ENCODE data around the gene SC5D. TPM values are rescaled to one million over a fixed set of nuclear protein-coding genes. Genes with fewer than 3 reads are reported as not detected.

SC5D gene
- total RNA-seq, 4 donors from 2014 or later: 12.9 to 31.5 (median 20.3) TPM

DNA sequence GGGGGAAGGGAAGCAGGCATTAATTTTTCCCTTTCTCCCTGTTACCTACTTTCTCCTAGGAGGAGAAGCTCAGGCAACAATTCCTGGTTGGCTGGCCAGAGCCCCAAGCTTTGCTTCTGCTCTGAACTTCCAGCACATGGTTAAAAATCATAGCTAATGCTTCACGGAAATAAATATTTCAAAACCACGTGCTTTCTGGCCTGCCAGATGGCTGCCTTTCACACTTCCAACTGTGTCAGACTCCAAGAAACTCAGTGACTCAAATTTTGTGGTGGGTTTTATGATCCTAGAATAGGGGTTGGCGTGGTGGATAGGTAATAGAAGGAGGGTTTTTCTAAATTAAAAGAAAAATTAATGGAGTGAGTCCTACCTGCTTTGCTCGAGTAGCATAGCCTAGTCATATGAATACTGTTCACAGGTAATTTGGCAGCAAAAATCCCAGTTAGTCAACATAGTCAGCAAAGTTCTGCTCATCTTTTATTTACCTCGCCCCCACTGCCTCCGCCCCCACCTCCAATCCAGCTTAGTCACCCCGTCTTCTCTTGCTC, 58.6 kb downstream of the SC5D start:
- DNase-seq: no peak
- no peaks in the 10 kb centered on the region for H3K36me3 ChIP-seq
- H3K9me3 ChIP-seq: no peaks in the 10 kb centered on the region
- H3K4me3 ChIP-seq: no peak overlapping the region
- peaks cover 0 to 7% (median 2%) of the 10 kb centered on the region in 4 donors for H3K4me1 ChIP-seq
- no peaks in the 10 kb centered on the region for H3K27me3 ChIP-seq
- intact Hi-C loops (cut with DNase I; ENCODE audit: low total_unique reads) (no loop called here), in situ Hi-C loops (cut with MboI; ENCODE audit: low pct_ligation_motif_present in 1 of 4, low pct_unique_long_range_greater_than_20kb in 1 of 4, low sequenced_read_pairs in 3 of 4) (no loop called here)
- 72 to 86% methylated on average over 5 to 7 of the region's 7 CpGs for WGBS, 2 donors (ENCODE audit: low coverage in 1 of 2)
- no peak overlapping the region for H3K27ac ChIP-seq
- TF ChIP-seq EP300 (IDR thresholded peaks at IDR 0.05; ENCODE audit: low read depth): no peak
- no peak for TF ChIP-seq POLR2A (IDR thresholded peaks at IDR 0.05)
- TF ChIP-seq, protein P1, sequence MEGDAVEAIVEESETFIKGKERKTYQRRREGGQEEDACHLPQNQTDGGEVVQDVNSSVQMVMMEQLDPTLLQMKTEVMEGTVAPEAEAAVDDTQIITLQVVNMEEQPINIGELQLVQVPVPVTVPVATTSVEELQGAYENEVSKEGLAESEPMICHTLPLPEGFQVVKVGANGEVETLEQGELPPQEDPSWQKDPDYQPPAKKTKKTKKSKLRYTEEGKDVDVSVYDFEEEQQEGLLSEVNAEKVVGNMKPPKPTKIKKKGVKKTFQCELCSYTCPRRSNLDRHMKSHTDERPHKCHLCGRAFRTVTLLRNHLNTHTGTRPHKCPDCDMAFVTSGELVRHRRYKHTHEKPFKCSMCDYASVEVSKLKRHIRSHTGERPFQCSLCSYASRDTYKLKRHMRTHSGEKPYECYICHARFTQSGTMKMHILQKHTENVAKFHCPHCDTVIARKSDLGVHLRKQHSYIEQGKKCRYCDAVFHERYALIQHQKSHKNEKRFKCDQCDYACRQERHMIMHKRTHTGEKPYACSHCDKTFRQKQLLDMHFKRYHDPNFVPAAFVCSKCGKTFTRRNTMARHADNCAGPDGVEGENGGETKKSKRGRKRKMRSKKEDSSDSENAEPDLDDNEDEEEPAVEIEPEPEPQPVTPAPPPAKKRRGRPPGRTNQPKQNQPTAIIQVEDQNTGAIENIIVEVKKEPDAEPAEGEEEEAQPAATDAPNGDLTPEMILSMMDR (IDR thresholded peaks at IDR 0.05): no peak
- no peak for TF ChIP-seq POLR2AphosphoS5 (IDR thresholded peaks at IDR 0.05)

DNA sequence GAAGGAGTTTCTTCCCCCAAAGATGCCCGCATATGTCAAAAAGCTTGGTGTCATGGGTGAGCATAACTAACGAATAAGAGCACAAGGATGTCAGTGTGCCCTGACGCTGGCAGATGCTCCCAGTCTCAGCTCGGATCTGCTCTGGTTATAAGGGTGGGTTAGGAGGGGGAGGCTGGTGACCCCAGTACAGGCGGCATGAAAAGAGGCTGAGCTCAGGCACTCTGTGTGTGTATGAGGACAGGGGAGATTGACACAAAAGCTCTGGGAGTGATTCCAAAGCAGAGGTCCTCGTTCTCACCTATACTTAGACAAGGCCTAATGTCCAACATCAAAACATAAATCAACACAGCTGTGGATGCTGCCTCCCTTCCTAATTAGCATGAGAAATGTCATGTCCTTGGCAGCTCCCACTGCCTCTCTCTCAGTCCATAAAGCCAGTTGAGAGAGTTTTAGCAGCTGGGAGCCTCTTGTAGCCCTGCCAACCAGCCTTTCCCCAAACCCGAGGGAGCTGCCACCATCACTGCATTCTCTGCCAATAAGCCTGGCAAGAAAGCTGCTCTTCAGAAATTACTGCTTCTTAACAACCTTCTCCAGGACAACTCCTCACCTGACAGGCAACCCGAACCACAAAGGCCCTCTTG, 59.8 kb downstream of the SC5D start:
- in situ Hi-C loops (cut with MboI; ENCODE audit: low pct_ligation_motif_present in 1 of 4, low pct_unique_long_range_greater_than_20kb in 1 of 4, low sequenced_read_pairs in 3 of 4) (no loop called here), intact Hi-C loops (cut with DNase I; ENCODE audit: low total_unique reads) (no loop called here)
- DNase-seq: no peak
- H3K4me1 ChIP-seq: peaks cover 0 to 7% (median 2%) of the 10 kb centered on the region in 4 donors
- no peak for TF ChIP-seq EP300 (IDR thresholded peaks at IDR 0.05; ENCODE audit: low read depth)
- no peak for TF ChIP-seq POLR2AphosphoS5 (IDR thresholded peaks at IDR 0.05)
- TF ChIP-seq, protein P1 (IDR thresholded peaks at IDR 0.05): no peak
- no peak overlapping the region for H3K27ac ChIP-seq
- H3K36me3 ChIP-seq: no peaks in the 10 kb centered on the region
- no peaks in the 10 kb centered on the region for H3K9me3 ChIP-seq
- WGBS, 2 donors (ENCODE audit: low coverage in 1 of 2): 67 to 80% methylated on average over 2 to 8 of the region's 8 CpGs
- H3K27me3 ChIP-seq: no peaks in the 10 kb centered on the region
- no peak overlapping the region for H3K4me3 ChIP-seq

DNA sequence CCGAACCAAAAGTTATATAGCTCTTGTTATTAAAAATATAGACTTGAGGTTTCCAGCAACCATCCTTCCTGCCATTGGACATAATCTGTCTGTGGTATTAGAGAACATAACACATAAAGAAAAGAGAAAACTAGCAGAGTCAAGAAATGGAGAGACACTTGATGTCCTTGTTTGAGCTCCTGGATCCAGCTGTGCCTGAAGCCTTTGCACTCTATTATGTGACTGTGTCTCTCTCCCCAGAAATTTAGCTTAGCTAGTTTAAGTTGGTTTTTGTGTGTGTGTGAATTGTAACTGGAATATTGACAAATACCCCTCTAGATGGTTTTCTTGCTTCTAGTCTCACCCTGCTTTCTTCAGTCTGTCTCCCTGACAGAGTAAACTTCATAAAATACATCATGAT, 61.6 kb downstream of the SC5D start:
- no peak overlapping the region for H3K27ac ChIP-seq
- no peaks in the 10 kb centered on the region for H3K9me3 ChIP-seq
- H3K36me3 ChIP-seq: no peaks in the 10 kb centered on the region
- in situ Hi-C loops (cut with MboI; ENCODE audit: low pct_ligation_motif_present in 1 of 4, low pct_unique_long_range_greater_than_20kb in 1 of 4, low sequenced_read_pairs in 3 of 4): no loop called here
- H3K27me3 ChIP-seq: no peaks in the 10 kb centered on the region
- H3K4me3 ChIP-seq: no peak overlapping the region
- DNase-seq: no peak
- peaks cover 0 to 4% (median 0%) of the 10 kb centered on the region in 4 donors for H3K4me1 ChIP-seq
- intact Hi-C loops (cut with DNase I; ENCODE audit: low total_unique reads): no loop called here
- no peak for TF ChIP-seq EP300 (IDR thresholded peaks at IDR 0.05; ENCODE audit: low read depth)
- no peak for TF ChIP-seq POLR2AphosphoS5 (IDR thresholded peaks at IDR 0.05)
- TF ChIP-seq, protein P1 (IDR thresholded peaks at IDR 0.05): no peak
- no peak for TF ChIP-seq POLR2A (IDR thresholded peaks at IDR 0.05)
- WGBS, 2 donors (ENCODE audit: low coverage in 1 of 2): 91 to 100% methylated on average over 1 of the region's 1 CpG

DNA sequence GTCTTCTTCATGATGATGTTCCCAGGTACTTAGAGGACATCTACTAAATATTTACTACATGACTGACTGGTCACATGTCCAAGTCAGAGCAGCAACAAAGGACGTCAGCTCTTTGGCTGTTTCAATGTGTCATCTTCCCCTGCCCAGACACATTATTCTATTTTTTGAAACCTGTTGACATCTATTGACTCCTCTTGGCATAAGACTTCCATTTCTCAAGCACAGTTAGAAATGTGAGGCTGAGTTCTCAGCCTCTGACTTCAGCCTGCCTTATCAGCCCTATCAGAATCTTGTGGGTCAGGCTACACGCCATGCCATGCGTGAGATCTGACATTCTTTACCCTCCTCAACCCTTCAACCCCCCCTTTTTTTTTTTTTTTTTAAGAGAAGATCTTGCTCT, 63.8 kb downstream of the SC5D start:
- intact Hi-C loops (cut with DNase I; ENCODE audit: low total_unique reads) (no loop called here), in situ Hi-C loops (cut with MboI; ENCODE audit: low pct_ligation_motif_present in 1 of 4, low pct_unique_long_range_greater_than_20kb in 1 of 4, low sequenced_read_pairs in 3 of 4) (no loop called here)
- Histone ChIP-seq H3K36me3 (no peaks in the 10 kb centered on the region), H3K9me3 (no peaks in the 10 kb centered on the region), H3K4me3 (no peak overlapping the region), H3K4me1 (peaks cover 0 to 4% (median 0%) of the 10 kb centered on the region in 4 donors), H3K27ac (no peak overlapping the region), H3K27me3 (no peaks in the 10 kb centered on the region)
- TF ChIP-seq, protein P1 (IDR thresholded peaks at IDR 0.05): no peak
- no peak for TF ChIP-seq EP300 (IDR thresholded peaks at IDR 0.05; ENCODE audit: low read depth)
- no peak for TF ChIP-seq POLR2A (IDR thresholded peaks at IDR 0.05)
- 79% methylated on average over 3 of the region's 3 CpGs; no CpG with 5 or more reads in 1 of the 2 donors for WGBS, 2 donors (ENCODE audit: low coverage in 1 of 2)
- no peak for DNase-seq

Other genes starting within 250 kb of the SC5D start
- 1 to 10 TPM in 1 of 4 donors, under 1 TPM in 3; 0.20 to 1.1 (median 0.44) TPM for gene TECTA, start 191.5 kb upstream of the SC5D start, total RNA-seq
- gene SORL1, start 159.5 kb downstream of the SC5D start, total RNA-seq: 100 to 1,000 TPM in 3 of 4 donors, 10 to 100 TPM in 1; 81.6 to 338 (median 129) TPM

Data from transverse colon (tissue), 4 donors.